ENCODE data around the gene LSM14B.

- TF ChIP-seq CTCF (IDR thresholded peaks at IDR 0.05) (no peak), POLR2A (IDR thresholded peaks at IDR 0.05) (no peak)
Observed at GRCh38 chr20:62183426-62184142, 61.3 kb downstream of the LSM14B start.

Data from testis (tissue), 2 donors.